Memory B cell (primary cell): ENCODE measurements around the gene PSME3IP1.
"Not testable (repeated sequence)": the region's sequence is repeated elsewhere in the genome, so short reads cannot be mapped to it uniquely, and the experiment has no call there.

Source experiments
- ATAC-seq: fragments of 150-1000 bp; cut with Tn5 transposase; 2 replicates; pipeline ENCODE4 v1.10.0; 2021; ENCODE audit warnings: low read depth, mild to moderate bottlenecking, moderate library complexity
- DNase-seq, 2 donors: peaks; one replicate each; pipeline ENCODE4 v3.0.0; 2022; ENCODE audit warnings: low spot score in 2 of 2
- H3K27ac Mint-ChIP-seq: one replicate; pipeline ENCODE4 v1.8.0; 2022; ENCODE audit warnings: mild to moderate bottlenecking, moderate library complexity, mixed read lengths
- H3K27me3 Mint-ChIP-seq: one replicate; pipeline ENCODE4 v1.8.0; 2022; ENCODE audit warnings: mixed read lengths
- H3K36me3 Mint-ChIP-seq: one replicate; pipeline ENCODE4 v1.8.0; 2022; ENCODE audit warnings: mild to moderate bottlenecking, mixed read lengths
- H3K4me1 Mint-ChIP-seq: one replicate; pipeline ENCODE4 v1.8.0; 2022; ENCODE audit warnings: mixed read lengths
- H3K4me3 Mint-ChIP-seq: one replicate; pipeline ENCODE4 v1.8.0; 2022; ENCODE audit warnings: mild to moderate bottlenecking, moderate library complexity, mixed read lengths
- H3K9me3 Mint-ChIP-seq: one replicate; pipeline ENCODE4 v1.8.0; 2022; ENCODE audit warnings: mixed read lengths

Gene PSME3IP1

DNA sequence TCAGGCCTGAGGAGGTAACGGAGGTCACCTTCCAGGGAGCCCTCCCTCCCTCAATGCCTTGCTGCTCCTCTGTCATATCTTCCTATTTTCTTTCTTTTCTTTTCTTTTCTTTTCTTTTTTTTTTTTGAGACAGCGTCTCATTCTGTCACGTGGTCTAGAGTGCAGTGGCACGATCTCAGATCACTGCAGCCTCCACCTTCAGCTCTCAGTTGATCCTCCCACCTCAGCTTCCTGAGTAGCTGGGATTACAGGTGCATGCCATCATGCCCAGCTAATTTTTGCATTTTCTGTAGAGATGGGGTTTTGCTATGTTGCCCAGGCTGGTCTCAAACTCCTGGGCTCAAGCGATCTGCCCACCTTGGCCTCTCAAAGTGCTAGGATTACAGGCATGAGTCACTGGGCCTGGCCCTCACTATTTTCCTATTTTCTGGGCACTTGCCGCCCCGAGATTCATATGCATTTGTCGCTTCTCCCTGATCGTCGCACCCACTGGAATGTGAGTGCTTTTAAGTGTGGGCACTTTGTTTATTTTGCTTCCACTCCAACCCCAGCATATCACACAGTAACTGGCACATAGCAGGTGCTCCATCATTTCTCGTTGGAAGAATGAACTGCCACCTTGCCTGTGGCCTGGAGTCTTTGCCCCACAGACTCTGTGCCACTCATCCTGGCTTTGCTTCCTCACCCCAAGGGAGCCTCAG is 61.7 kb downstream of the PSME3IP1 start:
- no peak overlapping the region for H3K4me3 Mint-ChIP-seq
- no peaks in the 10 kb centered on the region for H3K27me3 Mint-ChIP-seq
- peaks cover 14% of the 10 kb centered on the region for H3K4me1 Mint-ChIP-seq
- DNase-seq (no peak), ATAC-seq (no peak)
- no peaks in the 10 kb centered on the region for H3K36me3 Mint-ChIP-seq
- H3K27ac Mint-ChIP-seq = no peak overlapping the region
- no peaks in the 10 kb centered on the region for H3K9me3 Mint-ChIP-seq

- ATAC-seq = no peak
- H3K4me3 Mint-ChIP-seq = no peak overlapping the region
Measured at GRCh38 chr16:57123216-57123973, 62.4 kb downstream of the PSME3IP1 start.

DNA sequence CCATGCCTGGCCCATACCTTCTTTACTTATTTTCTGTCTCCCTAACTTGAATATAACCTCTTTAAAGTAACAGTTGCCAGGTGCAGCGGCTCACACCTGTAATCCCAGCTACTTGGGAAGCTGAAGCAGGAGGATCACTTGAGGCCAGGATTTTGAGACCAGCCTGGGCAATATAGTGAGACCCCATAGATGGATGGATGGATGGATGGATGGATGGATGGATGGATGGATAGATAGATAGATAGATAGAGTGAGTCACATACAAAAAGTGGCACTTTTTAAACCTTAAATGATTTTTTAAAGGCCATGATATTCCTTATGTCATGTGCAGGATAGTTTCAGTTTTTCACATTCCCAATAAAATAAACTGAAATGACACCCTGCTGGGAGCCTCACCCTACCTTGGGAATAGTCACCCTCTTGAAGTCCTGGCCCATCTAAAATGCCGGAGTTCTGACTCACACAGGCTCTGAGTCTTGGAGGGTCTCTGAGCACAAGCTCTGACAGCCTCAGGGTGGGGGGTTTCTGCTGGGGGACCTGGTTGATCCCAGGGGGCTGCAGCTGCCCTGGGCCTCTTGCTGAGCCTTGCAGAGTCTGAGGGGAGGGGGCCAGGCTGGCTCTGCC is 67.3 kb downstream of the PSME3IP1 start:
- peaks cover 3% of the 10 kb centered on the region for H3K27me3 Mint-ChIP-seq
- no peak for DNase-seq
- H3K27ac Mint-ChIP-seq = no peak overlapping the region
- H3K4me1 Mint-ChIP-seq = peaks cover 5% of the 10 kb centered on the region
- no peak overlapping the region for H3K4me3 Mint-ChIP-seq
- no peaks in the 10 kb centered on the region for H3K9me3 Mint-ChIP-seq
- H3K36me3 Mint-ChIP-seq = no peaks in the 10 kb centered on the region
- ATAC-seq = no peak

More at GRCh38 chr16:57123216-57123973, 62.4 kb downstream of the PSME3IP1 start:
- Mint-ChIP-seq H3K27ac (no peak overlapping the region), H3K36me3 (no peaks in the 10 kb centered on the region), H3K9me3 (no peaks in the 10 kb centered on the region), H3K4me1 (peaks cover 7% of the 10 kb centered on the region), H3K27me3 (no peaks in the 10 kb centered on the region)
- DNase-seq = no peak

- no peak for ATAC-seq
- no peak overlapping the region for H3K27ac Mint-ChIP-seq
- H3K4me1 Mint-ChIP-seq = peaks cover 5% of the 10 kb centered on the region
- peaks cover 3% of the 10 kb centered on the region for H3K27me3 Mint-ChIP-seq
- DNase-seq = no peak
- no peaks in the 10 kb centered on the region for H3K36me3 Mint-ChIP-seq
- no peak overlapping the region for H3K4me3 Mint-ChIP-seq
- H3K9me3 Mint-ChIP-seq = no peaks in the 10 kb centered on the region
Measured at GRCh38 chr16:57115514-57116182, 70.2 kb downstream of the PSME3IP1 start.

DNA sequence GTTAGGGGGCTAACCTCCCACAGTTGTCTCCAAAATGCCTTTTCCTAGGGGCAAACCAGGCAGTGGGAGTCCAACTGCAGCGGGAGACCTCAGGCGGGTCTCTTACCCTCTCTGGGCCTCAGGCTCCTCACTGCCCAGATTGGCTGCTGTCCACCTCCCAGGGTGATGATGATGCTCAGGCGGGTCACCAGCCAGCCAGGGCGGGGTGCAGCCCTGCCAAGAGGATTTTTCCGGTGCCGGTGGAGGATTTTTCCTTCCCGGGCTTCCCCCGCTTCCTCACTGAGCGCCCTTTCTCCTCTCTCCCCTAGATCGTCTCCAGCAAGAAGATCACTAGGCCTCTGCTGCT is 70.7 kb downstream of the PSME3IP1 start:
- no peak for DNase-seq
- Mint-ChIP-seq H3K27me3 (peaks cover 4% of the 10 kb centered on the region), H3K36me3 (no peaks in the 10 kb centered on the region), H3K9me3 (no peaks in the 10 kb centered on the region), H3K27ac (no peak overlapping the region), H3K4me3 (no peak overlapping the region), H3K4me1 (peaks cover 5% of the 10 kb centered on the region)
- no peak for ATAC-seq

DNA sequence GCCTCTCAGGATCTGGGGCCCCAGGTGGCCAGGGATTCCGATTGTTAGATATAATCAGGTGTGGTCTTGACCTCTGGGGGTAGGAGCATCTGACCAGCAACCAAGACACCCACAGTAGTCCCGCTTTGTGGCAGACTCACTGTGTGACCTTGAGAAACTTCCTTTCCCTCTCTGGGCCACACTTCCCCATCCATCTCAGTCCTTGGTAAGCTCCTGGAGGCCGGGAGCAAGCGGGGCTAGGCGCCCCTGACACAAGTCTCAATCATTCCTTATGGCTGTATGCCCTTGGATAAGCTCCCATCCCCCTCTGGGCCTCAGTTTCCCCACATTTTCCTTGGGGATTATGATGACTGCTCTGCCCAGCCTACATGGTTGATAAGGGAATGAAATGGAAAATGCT is 72.2 kb downstream of the PSME3IP1 start:
- no peak for DNase-seq
- Mint-ChIP-seq H3K4me3 (no peak overlapping the region), H3K27ac (no peak overlapping the region), H3K36me3 (no peaks in the 10 kb centered on the region), H3K4me1 (peaks cover 3% of the 10 kb centered on the region), H3K9me3 (no peaks in the 10 kb centered on the region), H3K27me3 (peaks cover 4% of the 10 kb centered on the region)
- no peak for ATAC-seq

GRCh38 chr16:57113042-57113453 is 72.8 kb downstream of the PSME3IP1 start:
- Mint-ChIP-seq H3K36me3 (no peaks in the 10 kb centered on the region), H3K27me3 (peaks cover 4% of the 10 kb centered on the region), H3K27ac (no peak overlapping the region), H3K4me1 (peaks cover 3% of the 10 kb centered on the region), H3K9me3 (no peaks in the 10 kb centered on the region), H3K4me3 (no peak overlapping the region)
- ATAC-seq (no peak), DNase-seq (no peak)

GRCh38 chr16:57112403-57113041 is 73.3 kb downstream of the PSME3IP1 start:
- Mint-ChIP-seq H3K4me1 (peaks cover 3% of the 10 kb centered on the region), H3K36me3 (no peaks in the 10 kb centered on the region), H3K9me3 (no peaks in the 10 kb centered on the region), H3K4me3 (no peak overlapping the region), H3K27me3 (peaks cover 4% of the 10 kb centered on the region), H3K27ac (no peak overlapping the region)
- ATAC-seq (no peak), DNase-seq (no peak)

GRCh38 chr16:57111420-57111819 is 74.4 kb downstream of the PSME3IP1 start:
- H3K27ac Mint-ChIP-seq = no peak overlapping the region

GRCh38 chr16:57110937-57111336 is 74.9 kb downstream of the PSME3IP1 start:
- Mint-ChIP-seq H3K4me1 (peaks cover under 1% of the 10 kb centered on the region), H3K27me3 (peaks cover 2% of the 10 kb centered on the region), H3K36me3 (no peaks in the 10 kb centered on the region), H3K27ac (no peak overlapping the region), H3K4me3 (no peak overlapping the region), H3K9me3 (no peaks in the 10 kb centered on the region)
- DNase-seq (no peak), ATAC-seq (no peak)

More at GRCh38 chr16:57111420-57111819, 74.4 kb downstream of the PSME3IP1 start:
- DNase-seq = no peak
- ATAC-seq = no peak
- Mint-ChIP-seq H3K4me3 (no peak overlapping the region), H3K36me3 (no peaks in the 10 kb centered on the region), H3K27me3 (peaks cover 4% of the 10 kb centered on the region), H3K4me1 (peaks cover 3% of the 10 kb centered on the region), H3K9me3 (no peaks in the 10 kb centered on the region)

DNA sequence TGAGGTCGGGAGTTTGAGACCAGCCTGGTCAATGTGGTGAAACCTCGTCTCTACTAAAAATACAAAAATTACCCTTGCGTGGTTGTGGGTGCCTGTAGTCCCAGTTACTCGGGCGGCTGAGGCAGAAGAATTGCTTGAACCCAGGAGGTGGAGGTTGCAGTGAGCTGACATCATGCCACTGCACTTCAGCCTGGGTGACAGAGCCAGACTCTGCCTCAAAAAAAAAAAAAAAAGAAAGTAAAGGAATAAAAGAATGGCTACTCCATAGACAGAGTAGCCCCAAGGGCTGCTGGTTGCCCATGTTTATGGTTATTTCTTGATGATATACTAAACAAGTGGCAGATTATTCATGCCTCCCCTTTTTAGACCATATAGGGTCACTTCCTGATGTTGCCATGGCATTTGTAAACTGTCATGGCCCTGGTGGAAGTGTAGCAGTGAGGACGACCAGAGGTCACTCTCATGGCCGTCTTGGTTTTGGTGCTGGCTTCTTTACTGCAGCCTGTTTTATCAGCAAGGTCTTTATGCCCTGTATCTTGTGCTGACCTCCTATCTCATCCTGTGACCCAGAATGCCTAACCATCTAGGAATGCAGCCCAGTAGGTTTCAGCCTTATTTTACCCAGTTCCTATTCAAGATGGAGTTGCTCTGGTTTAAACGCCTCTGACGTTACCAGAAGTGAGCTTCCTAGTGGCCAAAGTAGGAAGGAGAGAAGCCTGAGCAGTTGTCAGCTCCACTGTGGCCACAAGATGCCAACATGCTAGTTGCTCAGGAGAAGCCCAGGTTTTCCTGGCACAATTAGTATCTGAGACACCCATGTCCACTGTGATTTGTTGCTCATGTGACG is 76.4 kb downstream of the PSME3IP1 start:
- not testable (repeated sequence) for ATAC-seq, H3K4me1 Mint-ChIP-seq, H3K27ac Mint-ChIP-seq, H3K36me3 Mint-ChIP-seq, DNase-seq, H3K9me3 Mint-ChIP-seq, H3K27me3 Mint-ChIP-seq, H3K4me3 Mint-ChIP-seq

DNA sequence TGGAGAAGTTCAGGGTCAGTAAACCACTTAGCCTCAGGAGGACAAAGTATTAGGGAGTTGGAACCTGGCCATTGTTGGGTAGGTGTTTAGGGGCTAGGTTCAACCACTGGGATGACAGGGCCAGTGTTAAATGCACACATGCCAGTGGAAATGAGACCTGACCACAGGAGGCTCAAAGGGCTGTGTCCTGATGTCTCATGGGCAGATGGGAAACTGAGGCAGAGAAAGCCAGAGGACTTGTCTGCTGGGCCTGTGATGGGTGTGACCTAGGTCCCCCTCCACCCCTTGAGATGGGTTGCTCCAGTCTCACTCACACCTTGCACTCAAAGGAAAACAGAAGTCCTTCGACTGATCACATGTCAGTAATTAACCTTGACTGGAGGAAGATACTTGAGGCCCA is 77.4 kb downstream of the PSME3IP1 start:
- Mint-ChIP-seq H3K9me3 (no peaks in the 10 kb centered on the region), H3K4me1 (peaks cover 2% of the 10 kb centered on the region), H3K4me3 (no peak overlapping the region), H3K27me3 (peaks cover 2% of the 10 kb centered on the region), H3K27ac (no peak overlapping the region), H3K36me3 (no peaks in the 10 kb centered on the region)
- DNase-seq (no peak), ATAC-seq (no peak)

- DNase-seq (no peak), ATAC-seq (no peak)
- H3K4me3 Mint-ChIP-seq = no peak overlapping the region
- H3K9me3 Mint-ChIP-seq = no peaks in the 10 kb centered on the region
- peaks cover 2% of the 10 kb centered on the region for H3K4me1 Mint-ChIP-seq
- no peaks in the 10 kb centered on the region for H3K36me3 Mint-ChIP-seq
- peaks cover 2% of the 10 kb centered on the region for H3K27me3 Mint-ChIP-seq
- H3K27ac Mint-ChIP-seq = no peak overlapping the region
Measured at GRCh38 chr16:57107321-57107922, 78.4 kb downstream of the PSME3IP1 start.
